GM19467 (cell line): Measurements from ENCODE around the gene PAIP1.
"Not testable (repeated sequence)": the region's sequence is repeated elsewhere in the genome, so short reads cannot be mapped to it uniquely, and the experiment has no call there.

Experiments
- ATAC-seq: cut with Tn5 transposase; IDR thresholded peaks from one replicate; pipeline ENCODE4 v1.9.1; 2021; ENCODE audit warnings: mild to moderate bottlenecking, moderate library complexity; ENCODE audit not compliant: unreplicated experiment

The PAIP1 gene

GRCh38 chr5:43556857-43557542 lies at the start of gene PAIP1:
Gene PAIP1, minus strand, starts transcription at chr5:43557077. Its CDS starts 231 bp downstream, at chr5:43556846.
- ATAC-seq = peak; percentile 77

GRCh38 chr5:43606351-43606750 lies 49.5 kb upstream of the PAIP1 start:
- ATAC-seq = no peak

- no peak for ATAC-seq
Observed at GRCh38 chr5:43604699-43605098, 47.8 kb upstream of the PAIP1 start.

GRCh38 chr5:43603344-43604217 lies 46.7 kb upstream of the PAIP1 start:
- ATAC-seq = peak; percentile 37

- ATAC-seq = peak; percentile 72
Observed at GRCh38 chr5:43602461-43603343, 45.8 kb upstream of the PAIP1 start, which contains the start of gene NNT. Gene NNT, plus strand, starts transcription at chr5:43603180. Its CDS starts 6,016 bp downstream, at chr5:43609196.

GRCh38 chr5:43601454-43602260 lies 44.8 kb upstream of the PAIP1 start:
- ATAC-seq = no peak

GRCh38 chr5:43598927-43599326 lies 42.0 kb upstream of the PAIP1 start:
- ATAC-seq = not testable (repeated sequence)

- ATAC-seq = no peak
Observed at GRCh38 chr5:43592363-43592762, 35.5 kb upstream of the PAIP1 start.

GRCh38 chr5:43590700-43591099 lies 33.8 kb upstream of the PAIP1 start:
- no peak for ATAC-seq

GRCh38 chr5:43589310-43589709 lies 32.4 kb upstream of the PAIP1 start:
- no peak for ATAC-seq

- no peak for ATAC-seq
Observed at GRCh38 chr5:43588842-43589241, 32.0 kb upstream of the PAIP1 start.

- no peak for ATAC-seq
Observed at GRCh38 chr5:43584166-43584699, 27.4 kb upstream of the PAIP1 start.

- ATAC-seq = no peak
Observed at GRCh38 chr5:43583724-43584123, 26.8 kb upstream of the PAIP1 start.

- ATAC-seq = no peak
Observed at GRCh38 chr5:43582082-43583005, 25.5 kb upstream of the PAIP1 start.

- ATAC-seq = no peak
Observed at GRCh38 chr5:43581398-43581797, 24.5 kb upstream of the PAIP1 start.

GRCh38 chr5:43580402-43581210 lies 23.7 kb upstream of the PAIP1 start:
- ATAC-seq = not testable (repeated sequence)

GRCh38 chr5:43573058-43573457 lies 16.2 kb upstream of the PAIP1 start:
- ATAC-seq = no peak

GRCh38 chr5:43572357-43572756 lies 15.5 kb upstream of the PAIP1 start:
- ATAC-seq = no peak
